GM21360 (cell line): ENCODE data around the gene AAR2.

Source experiments
- ATAC-seq: cut with Tn5 transposase; IDR thresholded peaks from one replicate; pipeline ENCODE4 v1.9.1; 2021; ENCODE audit warnings: mild to moderate bottlenecking, moderate library complexity; ENCODE audit not compliant: unreplicated experiment

Gene AAR2, protein sequence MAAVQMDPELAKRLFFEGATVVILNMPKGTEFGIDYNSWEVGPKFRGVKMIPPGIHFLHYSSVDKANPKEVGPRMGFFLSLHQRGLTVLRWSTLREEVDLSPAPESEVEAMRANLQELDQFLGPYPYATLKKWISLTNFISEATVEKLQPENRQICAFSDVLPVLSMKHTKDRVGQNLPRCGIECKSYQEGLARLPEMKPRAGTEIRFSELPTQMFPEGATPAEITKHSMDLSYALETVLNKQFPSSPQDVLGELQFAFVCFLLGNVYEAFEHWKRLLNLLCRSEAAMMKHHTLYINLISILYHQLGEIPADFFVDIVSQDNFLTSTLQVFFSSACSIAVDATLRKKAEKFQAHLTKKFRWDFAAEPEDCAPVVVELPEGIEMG

GRCh38 chr20:36235892-36236785, at the start of gene AAR2:
Gene AAR2, plus strand, starts transcription at chr20:36236478. Its CDS starts 3,391 bp downstream, at chr20:36239869.
- ATAC-seq: peak; percentile 62

DNA sequence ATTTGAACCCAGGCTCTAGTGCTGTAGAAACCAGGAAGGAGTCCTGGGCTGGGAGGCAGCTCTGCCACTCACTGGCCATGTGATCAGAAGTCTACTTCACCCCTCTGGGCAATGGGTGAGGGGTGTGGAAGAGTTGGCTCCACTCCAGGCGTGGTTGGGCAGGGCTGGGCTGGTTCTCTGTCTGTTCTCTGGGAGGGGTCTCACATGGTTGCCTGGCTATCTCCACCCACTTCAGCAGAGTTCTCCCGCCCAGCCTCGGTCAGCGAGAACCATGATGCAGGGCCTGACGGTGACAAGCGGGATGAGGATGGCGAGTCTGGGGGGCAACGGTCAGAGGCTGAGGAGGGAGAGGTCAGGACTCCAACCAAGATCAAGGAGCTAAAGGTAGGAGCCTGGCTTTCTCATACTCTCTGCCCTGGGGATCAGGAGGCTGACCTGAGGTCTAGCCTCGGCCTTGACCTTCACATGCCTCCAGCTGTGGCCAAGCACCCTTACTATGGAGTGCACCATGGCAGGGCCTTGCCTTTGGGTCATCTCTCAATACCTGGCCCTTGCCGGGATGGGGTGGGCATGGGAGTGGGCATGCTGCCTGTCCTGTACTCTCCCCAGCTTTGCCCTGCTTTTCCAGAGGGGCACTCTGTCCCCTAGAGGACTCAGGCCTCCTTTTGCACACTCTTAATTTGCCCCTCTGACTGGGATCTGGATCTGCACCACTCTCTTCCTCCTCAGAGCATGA, 42.1 kb upstream of the AAR2 start:
- no peak for ATAC-seq

- no peak for ATAC-seq
Observed at GRCh38 chr20:36196676-36197075, 39.6 kb upstream of the AAR2 start.

GRCh38 chr20:36197271-36197670, 39.0 kb upstream of the AAR2 start:
- ATAC-seq: no peak

DNA sequence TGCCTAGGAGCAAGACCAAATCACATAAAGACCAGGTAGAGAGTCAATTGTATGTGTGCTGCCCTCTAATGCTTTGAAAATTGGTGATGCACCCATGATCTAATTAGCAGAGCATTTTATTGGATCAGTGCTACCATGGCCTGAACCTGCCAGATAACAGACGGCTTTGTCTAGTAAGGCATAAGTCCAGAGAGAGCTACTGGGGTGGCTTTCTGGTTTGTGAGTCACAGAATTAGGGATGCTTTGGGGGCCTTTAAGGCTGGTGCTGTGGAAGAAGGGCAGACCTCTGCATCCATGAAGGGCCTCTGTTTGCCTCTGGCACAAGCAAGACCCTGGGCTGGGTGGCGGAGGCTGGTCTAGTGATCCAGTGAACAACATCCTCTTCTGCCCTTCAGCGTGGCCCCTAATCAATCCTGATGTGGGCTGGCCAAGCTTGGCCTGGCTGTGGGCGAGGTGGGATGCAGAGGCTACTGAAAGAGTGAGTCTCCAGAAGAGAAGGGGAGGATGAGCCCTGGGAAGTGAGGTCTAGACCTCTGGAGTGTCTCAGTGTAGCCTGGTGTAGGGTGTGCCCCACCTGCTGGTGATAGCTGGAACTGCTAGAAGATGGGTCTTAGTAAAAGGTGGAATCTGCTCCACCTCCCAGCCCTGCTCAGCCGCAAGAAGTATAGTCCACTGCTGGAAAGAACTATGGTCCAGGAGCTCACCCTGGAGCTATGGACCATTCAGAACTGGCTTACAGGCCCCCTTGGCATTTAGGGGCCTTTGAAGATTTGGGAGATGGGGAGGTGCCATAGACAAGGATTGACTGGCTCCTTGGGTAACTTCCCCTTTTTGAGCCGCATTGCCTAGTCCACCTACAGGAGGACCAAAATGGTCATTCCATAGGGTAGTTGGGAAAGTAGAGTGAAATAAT, 36.7 kb upstream of the AAR2 start:
- peak; percentile 63 for ATAC-seq

- ATAC-seq: no peak
Observed at GRCh38 chr20:36200451-36200850, 35.8 kb upstream of the AAR2 start.

- ATAC-seq: no peak
Observed at GRCh38 chr20:36201198-36201597, 35.1 kb upstream of the AAR2 start.

DNA sequence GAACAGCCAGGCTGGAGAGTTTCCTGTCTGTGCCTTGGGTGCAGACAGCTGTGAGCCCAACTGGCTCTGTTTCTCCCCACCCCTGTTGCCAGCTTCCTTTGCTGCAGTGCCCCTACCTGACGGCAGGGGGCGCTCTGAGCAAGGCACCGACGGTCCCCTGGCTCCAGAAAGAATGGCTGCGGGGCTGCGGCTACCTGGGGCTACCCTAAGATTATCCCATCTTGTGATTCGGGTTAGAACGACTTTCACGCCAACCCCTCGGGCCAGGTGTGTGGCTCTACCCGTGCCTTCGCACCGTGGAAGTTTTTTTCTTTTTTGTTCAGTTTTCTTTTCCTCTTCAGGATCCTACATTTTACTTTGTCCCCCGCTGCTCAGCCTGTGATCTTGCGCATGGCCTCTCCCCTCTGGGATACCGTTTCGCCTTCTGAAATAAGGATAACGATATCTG, 33.4 kb upstream of the AAR2 start:
- ATAC-seq: no peak

GRCh38 chr20:36203861-36204260, 32.4 kb upstream of the AAR2 start:
- ATAC-seq: no peak

DNA sequence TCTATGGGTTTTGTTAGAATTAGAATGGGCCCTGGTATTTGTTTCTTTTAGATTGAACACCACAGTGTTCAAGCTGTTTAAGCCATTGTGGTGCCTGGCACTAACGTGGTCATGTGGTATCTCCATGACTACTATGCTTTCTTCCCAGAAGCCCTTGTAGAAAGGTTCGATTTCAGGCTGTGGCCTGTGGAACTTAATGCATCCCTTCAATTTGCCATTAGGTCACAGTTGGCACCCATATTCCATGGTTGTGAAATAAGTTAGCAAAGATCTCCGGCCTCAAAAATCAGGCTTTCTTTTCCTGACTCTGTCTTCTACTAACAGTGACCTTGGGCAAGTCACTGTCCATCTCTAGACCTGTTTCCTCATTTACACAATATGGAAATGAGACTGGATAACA, 31.3 kb upstream of the AAR2 start:
- no peak for ATAC-seq

- no peak for ATAC-seq
Observed at GRCh38 chr20:36206068-36206467, 30.2 kb upstream of the AAR2 start.

DNA sequence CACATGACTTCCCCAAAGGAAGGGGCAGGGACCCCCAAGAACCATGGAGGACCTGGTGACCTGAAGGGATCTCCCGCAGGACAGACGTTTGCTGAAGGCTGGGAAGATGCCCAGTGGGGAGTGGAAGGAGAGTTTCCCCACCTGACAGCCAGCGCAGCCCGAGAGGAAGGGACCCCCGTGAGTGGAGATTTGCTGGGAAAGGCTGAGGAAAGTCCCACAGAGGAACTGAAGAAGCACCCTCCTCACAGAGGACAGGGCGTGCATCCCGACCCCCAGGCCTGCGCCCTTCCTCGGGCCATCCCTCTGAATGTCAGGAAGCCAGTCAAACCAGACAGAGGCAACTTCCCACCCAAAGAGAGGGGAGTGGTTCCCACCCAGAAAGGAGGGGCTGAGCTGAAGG, 29.6 kb upstream of the AAR2 start:
- ATAC-seq: no peak

DNA sequence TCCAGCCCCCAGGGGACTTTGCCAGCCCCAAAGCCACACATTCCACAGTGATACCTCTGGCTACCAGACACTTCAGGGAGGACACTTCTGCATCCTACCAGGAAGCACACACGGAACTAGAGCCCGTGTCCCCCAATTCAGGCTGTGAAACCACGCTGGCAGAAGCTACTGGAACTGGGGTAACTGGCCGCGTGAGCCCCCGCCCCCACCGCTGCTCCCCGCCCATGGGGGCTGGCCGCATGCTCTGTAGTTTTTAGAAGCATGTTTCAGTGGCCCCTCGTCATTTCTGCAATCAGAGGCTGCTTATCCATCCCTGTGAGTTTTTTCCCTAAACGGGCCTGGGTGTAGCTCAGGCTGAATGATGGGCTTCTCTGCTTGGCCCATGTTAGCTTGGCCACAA, 28.7 kb upstream of the AAR2 start:
- ATAC-seq: no peak

GRCh38 chr20:36208257-36208656, 28.0 kb upstream of the AAR2 start:
- no peak for ATAC-seq

DNA sequence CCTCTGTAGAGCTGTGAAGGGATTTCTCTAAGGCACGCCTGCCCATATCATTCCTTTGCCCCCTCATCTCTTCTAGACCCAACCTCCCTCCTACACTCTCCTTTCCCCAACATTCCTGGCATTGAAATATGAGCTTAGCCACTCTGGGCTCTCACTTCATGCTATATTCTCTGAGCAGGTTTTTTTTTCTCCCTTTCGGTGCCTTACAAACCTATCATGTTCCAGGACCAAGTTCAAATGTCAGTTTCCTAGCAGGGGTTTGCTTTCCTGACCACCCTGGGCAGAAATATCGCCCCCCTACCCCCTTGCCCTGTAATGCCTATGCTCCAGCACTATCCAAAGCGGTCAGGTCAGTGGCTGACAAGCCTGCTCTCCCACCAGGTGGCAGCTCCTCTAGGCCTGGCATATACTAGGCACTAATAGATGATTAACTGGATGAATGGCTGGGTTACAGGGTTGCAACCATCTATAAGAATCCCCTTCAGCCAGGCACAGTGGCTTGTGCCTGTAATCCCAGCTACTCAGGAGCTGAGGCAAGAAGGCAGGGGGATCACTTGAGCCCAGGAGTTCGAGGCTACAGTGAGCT, 25.7 kb upstream of the AAR2 start:
- no peak for ATAC-seq

GRCh38 chr20:36213362-36213761, 22.9 kb upstream of the AAR2 start:
- ATAC-seq: no peak

GRCh38 chr20:36214684-36215256, 21.5 kb upstream of the AAR2 start:
- ATAC-seq: no peak

- ATAC-seq: no peak
Observed at GRCh38 chr20:36215778-36216177, 20.5 kb upstream of the AAR2 start.

GRCh38 chr20:36216314-36217025, 19.8 kb upstream of the AAR2 start:
- ATAC-seq: no peak
